Caki2 (cell line): ENCODE results near the gene CELA2B. TPM values are rescaled to one million over a fixed set of nuclear protein-coding genes. Genes with fewer than 3 reads are reported as not detected.

Source experiments
- DNase-seq: peaks from one replicate; pipeline ENCODE4 v3.0.0-alpha.2; 2015; ENCODE audit warnings: low read depth
- in situ Hi-C: cut with HindIII; loops from 2 replicates; pipeline ENCODE4 v1.10.0; 2016; ENCODE audit warnings: low sequenced_read_pairs, low pct_unique_long_range_greater_than_20kb, mixed read lengths
- total RNA-seq: library from RNA; depleted of rRNA; stranded (reverse); fragments of >200 nt; shearing (Covaris generic); gene quantifications from 2 replicates; pipeline ENCODE4 v1.2.3, GENCODE V29; 2014; ENCODE audit warnings: low replicate concordance; rRNA removed

Gene CELA2B
- total RNA-seq, 1 experiment from 2014 or later, result not detected

DNA sequence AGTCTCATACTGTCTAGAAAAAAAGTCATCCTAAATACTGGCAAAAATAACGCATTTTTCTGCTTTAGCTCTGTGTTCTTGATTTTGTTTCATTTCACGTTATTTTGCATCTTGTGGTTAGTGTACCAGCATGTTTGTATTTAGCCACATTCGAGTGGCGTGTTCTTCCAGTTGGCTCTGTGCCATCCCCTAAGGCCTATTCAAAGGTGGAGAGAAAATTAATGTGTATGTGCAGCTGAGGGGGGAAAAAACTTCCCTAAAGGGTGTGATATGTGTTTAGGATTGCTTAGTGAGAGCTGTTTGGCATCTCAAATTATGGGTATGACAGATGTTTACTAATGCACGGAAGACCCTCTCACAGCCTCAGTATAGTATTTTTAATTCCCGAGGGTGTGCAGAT is 62.9 kb downstream of the CELA2B start:
- in situ Hi-C loops, result no loop called here
- DNase-seq, result no peak

DNA sequence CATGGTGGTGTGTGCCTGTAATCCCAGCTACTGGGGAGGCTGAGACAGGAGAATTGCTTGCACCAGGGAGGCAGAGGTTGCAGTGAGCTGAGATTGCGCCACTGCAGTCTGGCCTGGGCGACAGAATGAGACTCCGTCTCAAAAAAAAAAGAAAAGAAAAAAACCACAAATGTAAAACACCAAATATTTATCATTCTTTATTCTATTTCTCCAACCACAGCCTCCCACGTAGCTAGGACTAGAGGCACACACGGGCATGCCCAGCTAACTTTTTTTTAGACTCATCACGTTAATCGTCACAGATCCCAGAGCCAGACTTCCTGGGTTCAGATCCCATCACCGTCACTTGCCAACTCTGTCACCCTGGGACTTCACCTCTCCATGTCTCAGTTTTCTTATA is 64.3 kb downstream of the CELA2B start:
- DNase-seq, result no peak
- in situ Hi-C loops, result no loop called here

Other genes with a start within 250 kb of the CELA2B start
- 1.2 and 18.0 TPM in 2 replicates for gene FHAD1, start 228.9 kb upstream of the CELA2B start, total RNA-seq
- 70.7 and 81.3 TPM in 2 replicates for gene EFHD2, start 66.2 kb upstream of the CELA2B start, total RNA-seq
- not detected in 2 replicates for gene CTRC, start 37.7 kb upstream of the CELA2B start, total RNA-seq
- gene CELA2A, start 19.4 kb upstream of the CELA2B start, total RNA-seq, result not detected in 2 replicates
- 31.0 and 36.5 TPM in 2 replicates for gene CASP9, start 48.1 kb downstream of the CELA2B start, total RNA-seq
- 4.5 and 6.8 TPM in 2 replicates for gene DNAJC16, start 50.7 kb downstream of the CELA2B start, total RNA-seq
- 0.09 and 0.10 TPM in 2 replicates for gene AGMAT, start 108.9 kb downstream of the CELA2B start, total RNA-seq
- 0.98 and 4.3 TPM in 2 replicates for gene DDI2, start 141.4 kb downstream of the CELA2B start, total RNA-seq
- 39.8 and 53.5 TPM in 2 replicates for gene PLEKHM2, start 208.2 kb downstream of the CELA2B start, total RNA-seq